HepG2 (cell line): Measurements from ENCODE around the gene MLLT10. TPM values are rescaled to one million over a fixed set of nuclear protein-coding genes. Genes with fewer than 3 reads are reported as not detected.

Experiments used
- AHDC1 ChIP-seq: sonication (generic); formaldehyde crosslinking; IDR thresholded peaks from 2 replicates; pipeline ENCODE4 v1.5.1; 2020; ENCODE audit warnings: mild to moderate bottlenecking, missing genetic modification reagents, borderline replicate concordance
- BRD4 ChIP-seq: sonication (generic); formaldehyde crosslinking; IDR thresholded peaks from 2 replicates; pipeline ENCODE4 v1.4.0; 2020; ENCODE audit warnings: missing genetic modification reagents
- CTCF ChIP-seq: sonication (generic); formaldehyde crosslinking; IDR thresholded peaks from 2 replicates; pipeline ENCODE4 v1.5.0; 2020; ENCODE audit warnings: mild to moderate bottlenecking, missing genetic modification reagents, moderate library complexity
- EP300 ChIP-seq, 3 experiments: sonication (generic) in 1 of 3; formaldehyde crosslinking in 1 of 3; IDR thresholded peaks; 2 replicates each; pipeline versions ENCODE4 v1.5.1 to v1.6.1; 2011 to 2020; ENCODE audit warnings: low read depth in 2 of 3, low read length in 2 of 3, borderline replicate concordance in 1 of 3, improper control_type of control experiment in 1 of 3, mild to moderate bottlenecking in 1 of 3, missing genetic modification reagents in 1 of 3, moderate library complexity in 1 of 3
- GABPA ChIP-seq, 2 experiments: IDR thresholded peaks; 2 replicates each; pipeline ENCODE4 v1.6.1; 2011 to 2016; ENCODE audit warnings: low read depth in 2 of 2, low read length in 1 of 2, missing biosample characterization in 1 of 2, missing genetic modification characterization in 1 of 2
- HNF4A ChIP-seq: sonication (generic); formaldehyde crosslinking; IDR thresholded peaks from 2 replicates; pipeline ENCODE4 v1.4.0; 2020; ENCODE audit warnings: missing genetic modification reagents
- JUN ChIP-seq: sonication (generic); formaldehyde crosslinking; IDR thresholded peaks from 2 replicates; pipeline ENCODE4 v1.4.0; 2020; ENCODE audit warnings: mild to moderate bottlenecking, missing genetic modification reagents
- KLF11 ChIP-seq: IDR thresholded peaks from 2 replicates; pipeline ENCODE4 v1.6.1; 2016; ENCODE audit warnings: missing compliant biosample characterization
- KMT2A ChIP-seq: sonication (generic); formaldehyde crosslinking; IDR thresholded peaks from 2 replicates; pipeline ENCODE4 v1.4.0; 2020; ENCODE audit warnings: missing genetic modification reagents
- PHF5A ChIP-seq: IDR thresholded peaks from one replicate; pipeline ENCODE4 v1.6.1; 2018; ENCODE audit warnings: low read depth, missing genetic modification reagents; ENCODE audit not compliant: unreplicated experiment
- PPARG ChIP-seq: conservative IDR thresholded peaks from 2 replicates; pipeline ENCODE4 v1.6.1; 2016; ENCODE audit warnings: missing biosample characterization, missing genetic modification reagents
- RBFOX2 ChIP-seq: fragments of 200-400 bp; formaldehyde crosslinking; IDR thresholded peaks from 2 replicates; pipeline ENCODE4 v1.6.1; 2017; ENCODE audit warnings: low read depth, mild to moderate bottlenecking, low read length
- SNAI1 ChIP-seq: sonication (generic); formaldehyde crosslinking; IDR thresholded peaks from 2 replicates; pipeline ENCODE4 v1.5.0; 2020; ENCODE audit warnings: mild to moderate bottlenecking, missing genetic modification reagents, borderline replicate concordance
- TSC22D2 ChIP-seq: sonication (generic); formaldehyde crosslinking; IDR thresholded peaks from 2 replicates; pipeline ENCODE4 v1.5.1; 2020; ENCODE audit warnings: missing genetic modification reagents, mild to moderate bottlenecking, borderline replicate concordance
- ZBTB3 ChIP-seq: sonication (generic); formaldehyde crosslinking; IDR thresholded peaks from 2 replicates; pipeline ENCODE4 v1.4.0; 2020; ENCODE audit warnings: low read depth, mild to moderate bottlenecking, moderate library complexity, missing genetic modification reagents, borderline replicate concordance
- ZNF207 ChIP-seq: fragments of 450-650 bp; IDR thresholded peaks from 2 replicates; pipeline ENCODE4 v1.6.1; 2016; ENCODE audit warnings: antibody characterized with exemption, borderline replicate concordance
- ZNF331 ChIP-seq: sonication (generic); formaldehyde crosslinking; IDR thresholded peaks from 2 replicates; pipeline ENCODE4 v1.4.0; 2020; ENCODE audit warnings: missing genetic modification reagents
- ZNF431 ChIP-seq: sonication (generic); formaldehyde crosslinking; IDR thresholded peaks from 2 replicates; pipeline ENCODE4 v1.9.0; 2022; ENCODE audit warnings: missing genetic modification reagents, low read depth, mild to moderate bottlenecking, borderline replicate concordance
- ZNF460 ChIP-seq: sonication (generic); formaldehyde crosslinking; IDR thresholded peaks from 2 replicates; pipeline ENCODE4 v1.5.1; 2020; ENCODE audit warnings: missing genetic modification reagents, mild to moderate bottlenecking, borderline replicate concordance
- ZNF558 ChIP-seq: sonication (generic); formaldehyde crosslinking; IDR thresholded peaks from 2 replicates; pipeline ENCODE4 v1.9.0; 2022; ENCODE audit warnings: mild to moderate bottlenecking, missing genetic modification reagents, borderline replicate concordance
- ZNF660 ChIP-seq: sonication (generic); formaldehyde crosslinking; IDR thresholded peaks from 2 replicates; pipeline ENCODE4 v1.5.1; 2020; ENCODE audit warnings: mild to moderate bottlenecking, low read depth, missing genetic modification reagents, borderline replicate concordance
- ZNF724P ChIP-seq: sonication (generic); formaldehyde crosslinking; IDR thresholded peaks from 2 replicates; pipeline ENCODE4 v1.8.0; 2022; ENCODE audit warnings: missing genetic modification reagents, borderline replicate concordance
- polyA plus RNA-seq, 8 experiments: library from polyadenylated mRNA; depleted of rRNA in 3 of 8; stranded (reverse) in 7 of 8; unstranded in 1 of 8; fragments of >200 nt; fragmentation: Illumina TruSeq in 4 of 8; extraction: Trizol in 4 of 8; gene quantifications; 2 replicates each; pipeline versions ENCODE4 v1.2.1 to v1.2.3, GENCODE V29; 2011 to 2016; ENCODE audit warnings: low read depth in 4 of 8, missing spikeins in 1 of 8, mixed read lengths in 1 of 8; ENCODE audit not compliant: insufficient read depth in 1 of 8
- total RNA-seq, 5 experiments: library from RNA; depleted of rRNA; stranded (reverse); fragments of >200 nt; fragmentation: Illumina TruSeq; extraction: Trizol; gene quantifications; 2 replicates each; pipeline ENCODE4 v1.2.3, GENCODE V29; 2016; ENCODE audit warnings: low read depth in 1 of 5

Gene MLLT10
- total and polyA plus RNA-seq, 2 of the 13 experiments (the other 11 are each of a cell fraction or from before 2014, with no cell fraction given): 51.3 to 84.1 TPM

- TF ChIP-seq CTCF (CRISPR knock-in tag) (peak; percentile 27; the same call in 1 of the 2 replicates), ZNF207 (no peak), ZNF558 (CRISPR knock-in tag) (no peak), ZNF331 (CRISPR knock-in tag) (no peak), GABPA (IDR thresholded peaks at IDR 0.05; ENCODE audit: low read depth, low read length) (no peak), GABPA (CRISPR knock-in tag; IDR thresholded peaks at IDR 0.05; ENCODE audit: low read depth) (no peak), TSC22D2 (CRISPR knock-in tag) (no peak), HNF4A (CRISPR knock-in tag) (no peak), AHDC1 (CRISPR knock-in tag) (no peak), ZNF431 (CRISPR knock-in tag) (no peak), PHF5A (no peak), JUN (no peak), ZBTB3 (CRISPR knock-in tag) (no peak), ZNF460 (CRISPR knock-in tag) (no peak), RBFOX2 (peak; percentile 67), EP300 (IDR thresholded peaks at IDR 0.05; ENCODE audit: low read depth in 2 of 2, low read length in 2 of 2) (no peak), EP300 (CRISPR knock-in tag; IDR thresholded peaks at IDR 0.05; ENCODE audit: borderline replicate concordance) (no peak), SNAI1 (CRISPR knock-in tag) (no peak), KLF11 (CRISPR knock-in tag) (no peak), ZNF660 (CRISPR knock-in tag) (no peak), PPARG (no peak), ZNF724P (CRISPR knock-in tag) (no peak), BRD4 (CRISPR knock-in tag) (0 out of 2 replicates have a peak, but pooled peaks have one; percentile 27), KMT2A (CRISPR knock-in tag) (peak; percentile 79)
Observed at GRCh38 chr10:21517134-21518031, 16.6 kb upstream of the MLLT10 start (continued).
